ENCODE measurements around the gene SHFL. TPM values are rescaled to one million over a fixed set of nuclear protein-coding genes. Genes with fewer than 3 reads are reported as not detected.

The SHFL gene
- polyA plus RNA-seq, 3 donors from 2014 or later: 39.4 to 78.4 (median 44.2) TPM

DNA sequence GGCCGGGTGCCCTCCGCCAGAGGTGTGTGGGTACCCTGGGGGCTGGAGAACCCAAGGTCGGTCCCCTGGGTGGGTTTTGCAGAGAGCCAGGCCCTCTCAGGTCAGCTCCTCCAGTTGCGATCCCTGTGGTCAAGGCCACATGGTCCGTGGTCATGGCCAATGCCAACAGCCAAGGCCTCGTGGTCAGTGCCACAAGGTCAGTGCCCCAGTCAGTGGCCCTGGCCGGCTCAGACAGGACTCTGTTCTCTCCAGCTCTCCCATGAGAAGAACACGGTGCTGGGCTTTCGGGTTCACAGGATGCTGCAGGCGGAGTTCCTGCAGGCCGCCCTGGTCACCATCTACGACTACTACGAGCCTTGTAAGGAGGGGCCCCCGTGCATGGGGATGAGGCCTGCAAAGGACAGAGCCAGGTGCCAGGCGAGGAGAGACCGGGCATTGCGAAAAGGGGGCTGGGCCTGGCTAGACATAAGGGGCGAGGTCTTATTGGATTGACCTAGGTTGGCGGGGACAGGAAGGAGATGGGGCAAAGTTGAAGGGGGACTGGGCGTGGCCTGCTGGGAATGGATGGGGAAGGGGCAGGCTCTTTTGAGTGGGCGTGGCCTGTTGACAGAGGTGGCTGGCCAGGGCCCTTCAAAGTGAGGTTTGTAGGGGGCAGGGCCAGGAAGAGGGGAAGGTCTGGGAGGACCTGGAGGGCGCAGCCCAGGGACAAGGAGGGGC lies 15.2 kb upstream of the SHFL start:
- Mint-ChIP-seq H3K4me3 (no peak overlapping the region), H3K27me3 (ENCODE audit: low read depth in 3 of 3) (peaks cover 0 to 6% (median 4%) of the 10 kb centered on the region in 3 donors), H3K36me3 (no peaks in the 10 kb centered on the region), H3K9me3 (peaks cover 0 to 2% (median 0%) of the 10 kb centered on the region in 6 donors), H3K4me1 (peaks cover 0 to 13% of the 10 kb centered on the region in 2 donors), H3K27ac (no peak overlapping the region)
- DNase-seq: no peak

DNA sequence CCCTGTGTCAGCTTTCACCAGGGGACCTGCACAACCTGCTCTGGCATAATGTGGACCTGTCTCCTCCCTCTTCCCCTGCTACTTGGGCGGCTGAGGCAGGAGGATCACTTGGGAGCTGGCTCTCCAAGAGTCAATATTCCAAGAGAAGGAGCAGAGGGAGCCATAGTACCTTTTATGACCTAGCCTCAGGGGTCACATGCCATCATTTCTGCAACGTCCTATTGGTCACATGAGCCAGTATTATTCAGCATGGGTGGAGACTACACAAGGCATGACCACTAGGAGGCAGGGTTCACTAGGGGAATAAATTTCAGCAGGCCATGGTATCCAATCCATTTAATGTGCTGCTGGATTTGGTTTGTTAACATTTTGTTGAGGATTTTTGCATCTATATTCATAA lies 12.0 kb upstream of the SHFL start:
- peak; percentile 59 to 67 (median 59) for DNase-seq
- no peak overlapping the region for H3K4me3 Mint-ChIP-seq
- peak overlapping the region in 1 of 6 donors; percentile 49 for H3K27ac Mint-ChIP-seq
- H3K4me1 Mint-ChIP-seq: peaks cover 0 to 2% of the 10 kb centered on the region in 2 donors
- H3K9me3 Mint-ChIP-seq: peaks cover 0 to 2% (median 0%) of the 10 kb centered on the region in 6 donors
- H3K36me3 Mint-ChIP-seq: no peaks in the 10 kb centered on the region
- H3K27me3 Mint-ChIP-seq (ENCODE audit: low read depth in 3 of 3): peaks cover 0 to 6% (median 0%) of the 10 kb centered on the region in 3 donors

DNA sequence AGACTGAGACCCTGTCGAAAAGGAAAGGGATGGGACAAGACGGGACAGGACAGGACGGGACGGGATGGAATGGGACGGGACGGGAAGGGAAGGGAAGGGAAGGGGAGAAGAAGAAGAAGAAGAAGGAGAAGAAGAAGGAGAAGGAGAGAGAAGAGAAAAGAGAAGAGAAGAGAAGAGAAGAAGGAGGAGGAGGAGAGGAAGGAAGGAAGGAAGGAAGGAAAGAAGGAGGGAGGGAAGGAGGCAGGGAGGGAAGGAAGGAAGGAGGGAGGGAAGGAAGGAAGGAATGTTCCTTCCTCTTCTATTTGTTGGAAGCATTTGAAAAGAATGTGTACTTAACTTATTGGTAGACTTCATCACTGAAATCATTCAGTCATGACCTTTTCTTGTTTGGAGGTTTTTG lies 9.6 kb upstream of the SHFL start:
- H3K36me3 Mint-ChIP-seq: no peaks in the 10 kb centered on the region
- no peak for DNase-seq
- no peak overlapping the region for H3K4me3 Mint-ChIP-seq
- H3K4me1 Mint-ChIP-seq: peaks cover 0 to 1% of the 10 kb centered on the region in 2 donors
- peaks cover 0 to 5% (median 0%) of the 10 kb centered on the region in 3 donors for H3K27me3 Mint-ChIP-seq (ENCODE audit: low read depth in 3 of 3)
- peak overlapping the region in 1 of 6 donors; percentile 49 for H3K27ac Mint-ChIP-seq
- H3K9me3 Mint-ChIP-seq: peaks cover 0 to 2% (median 0%) of the 10 kb centered on the region in 6 donors

DNA sequence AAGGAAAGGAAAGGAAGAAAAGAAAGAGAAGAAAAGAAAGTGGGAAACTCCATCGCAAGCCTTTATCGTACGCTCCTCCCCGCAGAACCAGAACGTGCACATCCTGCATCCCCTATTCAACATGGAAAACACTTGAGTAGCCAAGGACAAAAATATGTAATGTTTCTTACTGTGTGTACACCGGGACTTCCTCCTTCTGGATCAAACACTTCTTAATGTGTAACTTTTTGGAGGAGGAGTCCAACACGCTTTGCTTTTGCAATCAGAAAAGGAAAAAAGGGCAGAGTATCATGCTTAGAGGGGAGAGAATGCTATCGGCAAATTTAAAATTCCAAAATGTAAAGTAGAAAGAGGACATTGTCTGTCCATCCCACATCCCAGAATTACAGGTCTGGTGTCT lies 7.8 kb upstream of the SHFL start:
- H3K4me1 Mint-ChIP-seq: peaks cover 0 to 1% of the 10 kb centered on the region in 2 donors
- DNase-seq: no peak
- H3K4me3 Mint-ChIP-seq: no peak overlapping the region
- H3K27me3 Mint-ChIP-seq (ENCODE audit: low read depth in 3 of 3): peaks cover 0 to 6% (median 0%) of the 10 kb centered on the region in 3 donors
- peaks cover 0 to 2% (median 0%) of the 10 kb centered on the region in 6 donors for H3K9me3 Mint-ChIP-seq
- no peaks in the 10 kb centered on the region for H3K36me3 Mint-ChIP-seq
- no peak overlapping the region for H3K27ac Mint-ChIP-seq

DNA sequence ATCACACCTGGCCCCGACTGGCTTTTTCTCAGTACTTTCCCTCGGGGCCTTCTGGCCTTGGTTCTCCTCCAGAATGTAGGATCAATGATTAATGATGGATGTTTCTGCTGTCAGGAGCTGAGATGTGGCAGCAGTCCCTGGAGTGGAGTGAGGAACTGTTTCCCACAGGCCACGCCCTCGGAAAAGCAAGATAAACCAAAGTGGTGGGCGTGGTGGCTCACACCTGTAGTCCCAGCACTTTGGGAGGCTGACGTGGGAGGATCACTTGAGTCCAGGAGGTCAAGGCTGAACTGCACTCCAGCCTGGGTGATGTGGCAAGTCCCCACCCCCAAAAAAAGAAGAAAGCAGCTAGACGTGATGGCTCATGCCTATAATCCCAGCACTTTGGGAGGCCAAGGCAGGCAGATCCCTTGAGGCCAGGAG lies 7.1 kb upstream of the SHFL start:
- peaks cover 0 to 2% (median 0%) of the 10 kb centered on the region in 6 donors for H3K9me3 Mint-ChIP-seq
- peaks cover 0 to 6% (median 0%) of the 10 kb centered on the region in 3 donors for H3K27me3 Mint-ChIP-seq (ENCODE audit: low read depth in 3 of 3)
- no peak for DNase-seq
- no peak overlapping the region for H3K4me3 Mint-ChIP-seq
- H3K36me3 Mint-ChIP-seq: no peaks in the 10 kb centered on the region
- no peak overlapping the region for H3K27ac Mint-ChIP-seq
- peaks cover 0 to 1% of the 10 kb centered on the region in 2 donors for H3K4me1 Mint-ChIP-seq

DNA sequence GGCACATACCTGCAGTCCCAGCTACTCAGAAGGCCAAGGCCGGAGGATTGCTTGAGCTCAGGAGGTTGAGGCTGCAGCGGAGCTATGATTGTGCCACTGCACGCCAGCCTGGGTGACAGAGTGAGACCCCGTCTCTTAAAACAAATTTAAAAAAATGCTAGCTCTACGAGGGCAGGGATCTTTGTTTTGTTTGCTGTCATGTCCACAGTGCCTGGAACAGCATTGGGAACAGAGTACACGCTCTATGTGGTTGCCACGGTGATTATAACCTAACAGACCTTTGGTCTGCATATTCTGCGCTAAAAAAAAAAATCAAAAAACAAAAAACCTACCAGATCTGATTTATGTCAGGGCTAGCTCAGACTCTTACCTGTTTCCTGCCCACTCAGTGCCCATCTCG lies 2.2 kb upstream of the SHFL start:
- peaks cover 0 to 3% (median 2%) of the 10 kb centered on the region in 3 donors for H3K27me3 Mint-ChIP-seq (ENCODE audit: low read depth in 3 of 3)
- peak overlapping the region in 3 of 6 donors; percentile 1 to 37 (median 18) for H3K27ac Mint-ChIP-seq
- no peaks in the 10 kb centered on the region for H3K9me3 Mint-ChIP-seq
- H3K4me1 Mint-ChIP-seq: peaks cover 9 to 13% of the 10 kb centered on the region in 2 donors
- no peak overlapping the region for H3K4me3 Mint-ChIP-seq
- no peak for DNase-seq
- H3K36me3 Mint-ChIP-seq: no peaks in the 10 kb centered on the region

DNA sequence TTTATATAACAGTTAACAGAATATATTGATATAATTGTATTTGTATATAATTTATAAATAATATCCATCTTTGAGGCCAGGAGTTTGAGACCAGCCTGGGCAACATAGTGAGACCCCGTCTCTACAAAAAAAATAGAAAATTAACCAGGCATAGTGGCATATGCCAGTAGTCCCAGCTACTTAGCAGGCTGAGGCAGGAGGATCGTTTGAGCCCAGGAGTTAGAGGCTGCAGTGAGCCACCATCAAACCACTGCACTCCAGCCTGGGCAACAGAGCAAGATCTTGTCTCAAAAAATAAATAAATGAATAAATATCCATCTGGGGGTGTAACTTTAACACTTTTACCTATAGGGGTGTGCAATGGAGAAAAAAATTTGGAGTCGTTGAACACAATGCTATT lies 1.3 kb upstream of the SHFL start:
- Mint-ChIP-seq H3K27ac (peak overlapping the region; percentile 79 to 89 (median 88)), H3K36me3 (peaks cover 0 to 5% (median 0%) of the 10 kb centered on the region in 3 donors), H3K27me3 (ENCODE audit: low read depth in 3 of 3) (peaks cover 0 to 2% (median 2%) of the 10 kb centered on the region in 3 donors), H3K9me3 (no peaks in the 10 kb centered on the region), H3K4me1 (peaks cover 9 to 13% of the 10 kb centered on the region in 2 donors), H3K4me3 (peak overlapping the region; percentile 83 to 91 (median 88))
- no peak for DNase-seq

DNA sequence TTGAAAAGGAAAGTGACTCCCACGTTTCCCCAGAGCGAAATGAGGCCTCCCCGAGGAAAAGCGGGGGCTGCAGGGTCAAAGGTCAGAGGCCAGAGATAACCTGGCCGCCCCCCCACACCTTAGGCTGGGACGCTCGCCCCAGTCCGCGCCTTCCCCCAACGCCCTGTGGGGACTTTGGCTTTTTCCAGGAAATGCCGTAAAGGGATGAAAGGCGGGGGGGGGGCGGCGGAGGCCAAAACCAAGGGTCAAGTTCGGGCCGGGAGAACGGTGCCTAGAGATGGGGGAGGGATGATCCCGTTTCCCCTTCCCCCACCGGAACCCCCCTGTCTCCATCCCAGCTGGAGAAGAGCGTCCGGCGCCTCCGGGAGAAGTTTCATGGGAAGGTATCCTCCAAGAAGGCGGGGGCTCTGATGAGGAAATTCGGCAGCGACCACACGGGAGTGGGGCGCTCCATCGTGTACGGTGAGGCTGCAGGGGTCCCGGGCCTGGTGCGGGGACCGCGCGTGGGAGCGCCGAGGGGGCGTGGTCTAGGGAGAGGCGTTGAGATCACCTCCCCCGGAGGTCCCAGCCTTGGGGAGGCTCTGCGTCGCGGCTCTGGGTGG lies 575 bp downstream of the SHFL start:
- DNase-seq: peak in 1 of 3 donors; percentile 20
- Mint-ChIP-seq H3K27ac (peak overlapping the region; percentile 44 to 89 (median 78)), H3K4me1 (peaks cover 9 to 15% of the 10 kb centered on the region in 2 donors), H3K9me3 (no peaks in the 10 kb centered on the region), H3K36me3 (peaks cover under 1 to 9% (median 2%) of the 10 kb centered on the region in 3 donors), H3K27me3 (ENCODE audit: low read depth in 3 of 3) (peaks cover 0 to 2% (median 2%) of the 10 kb centered on the region in 3 donors), H3K4me3 (peak overlapping the region; percentile 79 to 91 (median 88))

DNA sequence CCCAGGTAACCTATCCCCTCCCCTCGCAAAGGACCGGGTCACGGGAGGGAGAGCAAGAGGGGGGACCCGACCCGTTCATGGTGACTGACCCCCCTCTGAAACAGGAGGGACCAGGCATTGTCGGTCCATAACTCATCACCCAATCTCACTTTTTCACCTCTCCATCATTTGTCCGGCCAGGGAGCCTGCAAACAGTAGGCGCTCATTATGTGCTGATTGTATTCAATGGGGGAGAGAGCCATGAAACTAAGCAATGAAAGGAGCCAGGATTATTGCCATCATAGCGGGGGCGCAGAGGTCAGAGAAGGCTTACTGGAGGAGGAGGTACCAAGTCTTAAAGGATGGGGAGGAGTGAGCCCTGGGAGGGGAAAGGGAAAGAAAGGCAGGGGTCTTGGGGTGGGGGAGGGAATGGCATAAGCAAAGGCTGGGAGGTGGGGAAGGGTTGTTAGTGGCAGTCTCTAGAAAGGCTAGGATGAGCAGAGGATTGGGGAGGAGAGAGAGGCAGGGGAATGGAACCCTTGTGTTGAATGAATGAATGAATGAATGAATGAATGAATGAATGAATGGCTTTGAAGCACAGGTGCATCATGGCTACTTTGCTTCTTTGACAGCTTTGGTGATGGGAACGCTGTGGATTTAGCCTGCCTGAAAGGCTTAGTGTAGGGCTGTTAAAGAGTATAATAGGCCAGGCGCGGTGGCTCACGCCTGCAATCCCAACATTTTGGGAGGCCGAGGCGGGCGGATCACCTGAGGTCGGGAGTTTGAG lies 1.4 kb downstream of the SHFL start:
- Mint-ChIP-seq H3K27me3 (ENCODE audit: low read depth in 3 of 3) (peaks cover 0 to 2% (median 0%) of the 10 kb centered on the region in 3 donors), H3K36me3 (peaks cover 4 to 13% (median 6%) of the 10 kb centered on the region in 3 donors), H3K27ac (peak overlapping the region; percentile 44 to 85 (median 76)), H3K4me1 (peaks cover 9 to 18% of the 10 kb centered on the region in 2 donors), H3K4me3 (peak overlapping the region; percentile 79 to 91 (median 88)), H3K9me3 (no peaks in the 10 kb centered on the region)
- DNase-seq: no peak

DNA sequence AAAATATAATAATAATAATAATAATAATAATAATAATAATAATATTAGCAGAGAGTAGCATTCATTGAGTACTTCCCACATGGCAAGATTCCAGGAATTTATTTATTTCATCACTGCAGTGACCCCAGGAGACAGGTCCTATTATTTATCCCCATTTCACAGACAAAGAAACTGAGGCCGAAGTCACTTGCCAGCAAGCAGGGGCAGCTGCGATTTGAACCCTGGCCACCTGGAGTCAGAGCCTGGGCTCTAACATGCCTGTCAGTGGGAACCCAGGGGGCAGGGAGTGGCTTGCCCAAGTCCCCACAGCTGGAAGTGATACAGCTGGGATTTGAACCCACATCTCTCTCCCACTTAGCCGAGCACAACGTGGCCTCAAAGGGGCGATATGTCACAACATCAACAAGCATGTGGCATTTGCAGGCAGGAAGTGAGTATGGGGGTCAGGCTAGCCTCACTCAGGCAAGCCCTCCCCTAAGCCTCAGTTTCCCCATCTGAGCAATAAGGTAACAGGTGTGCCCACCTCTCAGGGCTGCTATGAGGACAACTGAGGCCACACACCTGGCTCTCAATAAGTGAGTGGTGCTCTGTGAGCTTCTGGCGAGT lies 2.9 kb downstream of the SHFL start:
- Mint-ChIP-seq H3K27ac (peak overlapping the region in 1 of 6 donors; percentile 46), H3K27me3 (ENCODE audit: low read depth in 3 of 3) (peaks cover 0 to 2% (median 0%) of the 10 kb centered on the region in 3 donors), H3K36me3 (peaks cover 12 to 20% (median 15%) of the 10 kb centered on the region in 3 donors), H3K4me3 (peak overlapping the region in 1 of 5 donors; percentile 24), H3K9me3 (no peaks in the 10 kb centered on the region), H3K4me1 (peaks cover 15 to 19% of the 10 kb centered on the region in 2 donors)
- DNase-seq: no peak

DNA sequence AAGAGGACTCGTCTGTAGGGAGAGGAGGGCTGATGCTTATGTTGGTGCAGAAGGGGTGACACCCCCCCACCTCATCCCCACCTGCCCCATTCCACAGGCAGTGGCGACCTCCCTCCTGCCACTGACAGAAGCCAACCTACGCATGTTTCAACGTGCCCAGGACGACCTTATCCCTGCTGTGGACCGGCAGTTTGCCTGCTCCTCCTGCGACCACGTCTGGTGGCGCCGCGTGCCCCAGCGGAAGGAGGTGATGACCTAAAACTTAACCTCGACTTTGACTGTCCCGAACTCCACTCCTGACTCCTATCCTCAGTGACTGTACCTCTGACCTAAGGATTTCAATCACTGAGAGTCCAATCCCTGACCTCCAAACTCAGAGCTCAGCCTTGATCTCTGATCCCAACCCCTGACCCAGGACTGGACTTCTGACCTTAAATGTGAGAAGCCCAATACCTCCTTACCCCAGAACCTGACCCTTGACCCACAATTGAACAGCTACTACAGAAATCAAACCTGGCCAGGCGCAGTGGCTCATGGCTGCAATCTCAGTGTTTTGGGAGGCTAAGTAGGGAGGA lies 3.8 kb downstream of the SHFL start:
- DNase-seq: no peak
- no peak overlapping the region for H3K4me3 Mint-ChIP-seq
- H3K36me3 Mint-ChIP-seq: peaks cover 12 to 20% (median 17%) of the 10 kb centered on the region in 3 donors
- H3K9me3 Mint-ChIP-seq: no peaks in the 10 kb centered on the region
- peaks cover 0 to 3% (median 2%) of the 10 kb centered on the region in 3 donors for H3K27me3 Mint-ChIP-seq (ENCODE audit: low read depth in 3 of 3)
- peak overlapping the region in 2 of 6 donors; percentile 46 to 86 for H3K27ac Mint-ChIP-seq
- peaks cover 15 to 19% of the 10 kb centered on the region in 2 donors for H3K4me1 Mint-ChIP-seq

DNA sequence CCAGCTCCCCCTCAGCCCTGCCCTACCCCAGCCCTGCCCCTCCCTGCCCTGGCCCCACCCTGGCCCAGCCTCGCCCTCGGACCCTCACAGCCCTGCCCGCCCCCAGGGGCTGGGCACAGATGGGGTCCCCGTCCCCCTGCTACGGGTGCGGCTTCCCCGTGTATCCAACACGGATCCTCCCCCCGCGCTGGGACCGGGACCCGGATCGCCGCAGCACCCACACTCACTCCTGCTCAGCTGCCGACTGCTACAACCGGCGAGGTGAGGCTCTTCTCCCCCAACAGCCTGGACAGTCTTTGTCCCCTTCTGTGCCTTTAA lies 5.2 kb downstream of the SHFL start:
- Mint-ChIP-seq H3K4me1 (peaks cover 19 to 21% of the 10 kb centered on the region in 2 donors), H3K36me3 (peaks cover 12 to 20% (median 17%) of the 10 kb centered on the region in 3 donors), H3K27me3 (ENCODE audit: low read depth in 3 of 3) (peaks cover 2 to 5% (median 3%) of the 10 kb centered on the region in 3 donors), H3K4me3 (no peak overlapping the region), H3K9me3 (no peaks in the 10 kb centered on the region), H3K27ac (peak overlapping the region in 1 of 6 donors; percentile 13)
- DNase-seq: no peak

Measured in immature natural killer cell (primary cell).